Left lung (tissue), 10 donors: Measurements from ENCODE around the gene GPC6. TPM values are rescaled to one million over a fixed set of nuclear protein-coding genes. Genes with fewer than 3 reads are reported as not detected.

Experiments
- ATAC-seq: fragments of 200-7000 bp; cut with Tn5 transposase; one replicate; pipeline ENCODE4 v1.9.1; 2020; ENCODE audit warnings: moderate library complexity
- DNase-seq, 4 donors: peaks; one replicate each; pipeline ENCODE4 v3.0.0-alpha.2; 2013 to 2020
- H3K27ac ChIP-seq, 2 donors: fragments of 200-600 bp; sonication (generic) in 1 of 2; one replicate each; pipeline versions ENCODE4 v1.5.0 to v1.8.0; 2020 to 2021
- H3K27me3 ChIP-seq, 2 donors: fragments of 200-600 bp; sonication (generic) in 1 of 2; one replicate each; pipeline versions ENCODE4 v1.5.0 to v1.8.0; 2020 to 2021
- H3K36me3 ChIP-seq, 2 donors: fragments of 200-600 bp; sonication (generic) in 1 of 2; one replicate each; pipeline versions ENCODE4 v1.5.0 to v1.8.0; 2020 to 2021
- H3K4me1 ChIP-seq, 2 donors: fragments of 200-600 bp; one replicate each; pipeline ENCODE4 v1.8.0; 2021
- H3K4me3 ChIP-seq, 2 donors: fragments of 200-600 bp; sonication (generic) in 1 of 2; one replicate each; pipeline versions ENCODE4 v1.5.0 to v1.8.0; 2020 to 2021; ENCODE audit warnings: mild to moderate bottlenecking in 1 of 2
- H3K9me3 ChIP-seq, 2 donors: fragments of 200-600 bp; sonication (generic) in 1 of 2; one replicate each; pipeline versions ENCODE4 v1.5.0 to v1.8.0; 2020 to 2021
- CTCF ChIP-seq, 2 donors: fragments of 200-600 bp; sonication (generic) in 1 of 2; IDR thresholded peaks; one replicate each; pipeline versions ENCODE4 v1.5.0 to v1.8.0; 2021; ENCODE audit warnings: antibody characterized with exemption in 2 of 2
- intact Hi-C, 2 donors: fragments of 100-400 bp; cut with DNase I; formaldehyde crosslinking; loops; one replicate each; pipeline versions ENCODE4 v1.11.2 to v1.14.2; 2022
- polyA plus RNA-seq, 6 donors: library from polyadenylated mRNA; unstranded; fragments of 120-200 nt; gene quantifications; one replicate each; pipeline ENCODE4 v1.2.1, GENCODE V29; 2013; ENCODE audit not compliant: insufficient read length in 6 of 6
- total RNA-seq, 2 donors: library from RNA; stranded (reverse); fragmentation: NEBNext Ultra II Directional; extraction: Animal tissue kit (Norgen Biotek cat#: 25700); gene quantifications; one replicate each; pipeline ENCODE4 v1.2.1, GENCODE V29; 2021
- donor health status: DM: no; HTN: yes; CAD: no.
- donor health status: DM: no; HTN: no; CAD: no.

The GPC6 gene
- total and polyA plus RNA-seq, 8 donors: 9.6 to 25.8 (median 21.1) TPM

DNA sequence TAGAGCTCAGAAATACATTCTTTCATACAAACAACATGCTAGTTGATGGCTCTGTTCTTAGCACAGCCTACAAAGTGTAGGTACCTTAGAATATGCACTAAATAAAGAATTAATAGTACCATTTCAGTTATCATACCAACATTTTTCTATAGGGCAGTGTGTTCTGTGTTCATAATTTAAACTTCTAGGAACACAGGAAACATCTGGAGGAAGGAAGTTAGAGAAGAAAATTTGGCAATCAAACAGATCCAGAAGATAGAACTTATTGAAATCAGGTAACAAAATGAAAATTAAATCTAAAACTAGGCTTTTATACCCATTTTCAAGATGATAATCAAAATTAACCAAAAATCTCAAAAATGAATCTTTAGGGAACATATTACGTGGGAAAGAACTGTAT, 725.3 kb downstream of the GPC6 start:
- intact Hi-C loops: no loop called here
- Histone ChIP-seq H3K9me3 (no peaks in the 10 kb centered on the region), H3K4me3 (no peak overlapping the region), H3K27ac (no peak overlapping the region), H3K4me1 (no peaks in the 10 kb centered on the region), H3K27me3 (no peaks in the 10 kb centered on the region), H3K36me3 (no peaks in the 10 kb centered on the region)
- ATAC-seq (no peak), DNase-seq (no peak)
- TF ChIP-seq CTCF (IDR thresholded peaks at IDR 0.05): no peak

- no peaks in the 10 kb centered on the region for H3K4me1 ChIP-seq
- H3K4me3 ChIP-seq: no peak overlapping the region
- ATAC-seq (no peak), DNase-seq (no peak)
- no peaks in the 10 kb centered on the region for H3K36me3 ChIP-seq
- intact Hi-C loops: no loop called here
- TF ChIP-seq CTCF (IDR thresholded peaks at IDR 0.05): no peak
- H3K27ac ChIP-seq: no peak overlapping the region
- H3K9me3 ChIP-seq: peaks cover 0 to 4% of the 10 kb centered on the region in 2 donors
- no peaks in the 10 kb centered on the region for H3K27me3 ChIP-seq
Observed at GRCh38 chr13:93953841-93954240, 727.2 kb downstream of the GPC6 start.

- ATAC-seq (no peak), DNase-seq (no peak)
- no peak for TF ChIP-seq CTCF (IDR thresholded peaks at IDR 0.05)
- H3K36me3 ChIP-seq: no peaks in the 10 kb centered on the region
- no peaks in the 10 kb centered on the region for H3K27me3 ChIP-seq
- no peaks in the 10 kb centered on the region for H3K4me1 ChIP-seq
- H3K27ac ChIP-seq: no peak overlapping the region
- peaks cover 0 to 6% of the 10 kb centered on the region in 2 donors for H3K9me3 ChIP-seq
- H3K4me3 ChIP-seq: no peak overlapping the region
- intact Hi-C loops: no loop called here
Observed at GRCh38 chr13:93955904-93956303, 729.3 kb downstream of the GPC6 start.

- H3K4me1 ChIP-seq: no peaks in the 10 kb centered on the region
- DNase-seq: no peak
- no peak overlapping the region for H3K4me3 ChIP-seq
- H3K27me3 ChIP-seq: no peaks in the 10 kb centered on the region
- H3K9me3 ChIP-seq: peaks cover 0 to 6% of the 10 kb centered on the region in 2 donors
- no peak for TF ChIP-seq CTCF (IDR thresholded peaks at IDR 0.05)
- intact Hi-C loops: no loop called here
- no peak overlapping the region for H3K27ac ChIP-seq
- peak; percentile 21 for ATAC-seq
- no peaks in the 10 kb centered on the region for H3K36me3 ChIP-seq
Observed at GRCh38 chr13:93956426-93956825, 729.8 kb downstream of the GPC6 start.

GRCh38 chr13:93957371-93957770, 730.8 kb downstream of the GPC6 start:
- Histone ChIP-seq H3K36me3 (no peaks in the 10 kb centered on the region), H3K27me3 (no peaks in the 10 kb centered on the region), H3K4me3 (no peak overlapping the region), H3K27ac (no peak overlapping the region), H3K4me1 (no peaks in the 10 kb centered on the region), H3K9me3 (peaks cover 0 to 6% of the 10 kb centered on the region in 2 donors)
- TF ChIP-seq CTCF (IDR thresholded peaks at IDR 0.05): no peak
- intact Hi-C loops: no loop called here
- no peak for DNase-seq
- ATAC-seq: no peak
